Measurements from ENCODE around the gene CPT1B. TPM values are rescaled to one million over a fixed set of nuclear protein-coding genes. Genes with fewer than 3 reads are reported as not detected.

The CPT1B gene
- total RNA-seq, 2 donors from 2014 or later = 83.5 to 105 TPM

DNA sequence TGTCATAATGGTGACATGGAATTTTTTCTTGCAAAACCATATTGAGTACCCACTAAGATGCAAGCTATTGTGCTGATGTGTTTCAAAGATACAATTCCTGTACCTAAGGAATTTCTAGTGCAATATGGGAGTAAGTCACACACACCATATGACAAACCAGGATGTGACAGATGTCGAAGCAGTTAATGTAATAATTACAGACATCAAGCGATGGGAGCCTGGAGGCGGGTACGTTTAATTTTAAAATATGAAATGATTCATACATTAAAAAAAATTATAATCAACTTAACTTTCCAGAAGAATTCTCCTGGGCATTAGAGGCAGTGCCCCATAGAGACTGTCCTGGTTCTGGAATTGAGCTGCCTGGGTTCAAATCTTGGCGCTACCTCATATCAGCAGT is 21.5 kb downstream of the CPT1B start:
- Mint-ChIP-seq H3K4me3 (no peak overlapping the region), H3K27me3 (ENCODE audit: insufficient read depth) (peaks cover 37% of the 10 kb centered on the region), H3K27ac (no peak overlapping the region), H3K36me3 (ENCODE audit: low read depth) (no peaks in the 10 kb centered on the region), H3K4me1 (peaks cover 3% of the 10 kb centered on the region), H3K9me3 (no peaks in the 10 kb centered on the region)
- H3K27ac ChIP-seq (ENCODE audit: low read depth, low read length) = no peak overlapping the region
- no peaks in the 10 kb centered on the region for H3K9me3 ChIP-seq (ENCODE audit: control insufficient read depth, low read length)
- 90 to 99% methylated on average over 1 to 4 of the region's 5 CpGs for WGBS, 2 experiments (ENCODE audit: insufficient coverage in 1 of 2, insufficient read length in 1 of 2)
- peaks cover 18% of the 10 kb centered on the region for H3K27me3 ChIP-seq (ENCODE audit: control insufficient read depth, insufficient read depth, low read length, poor library complexity, severe bottlenecking)
- TF ChIP-seq, protein P1, sequence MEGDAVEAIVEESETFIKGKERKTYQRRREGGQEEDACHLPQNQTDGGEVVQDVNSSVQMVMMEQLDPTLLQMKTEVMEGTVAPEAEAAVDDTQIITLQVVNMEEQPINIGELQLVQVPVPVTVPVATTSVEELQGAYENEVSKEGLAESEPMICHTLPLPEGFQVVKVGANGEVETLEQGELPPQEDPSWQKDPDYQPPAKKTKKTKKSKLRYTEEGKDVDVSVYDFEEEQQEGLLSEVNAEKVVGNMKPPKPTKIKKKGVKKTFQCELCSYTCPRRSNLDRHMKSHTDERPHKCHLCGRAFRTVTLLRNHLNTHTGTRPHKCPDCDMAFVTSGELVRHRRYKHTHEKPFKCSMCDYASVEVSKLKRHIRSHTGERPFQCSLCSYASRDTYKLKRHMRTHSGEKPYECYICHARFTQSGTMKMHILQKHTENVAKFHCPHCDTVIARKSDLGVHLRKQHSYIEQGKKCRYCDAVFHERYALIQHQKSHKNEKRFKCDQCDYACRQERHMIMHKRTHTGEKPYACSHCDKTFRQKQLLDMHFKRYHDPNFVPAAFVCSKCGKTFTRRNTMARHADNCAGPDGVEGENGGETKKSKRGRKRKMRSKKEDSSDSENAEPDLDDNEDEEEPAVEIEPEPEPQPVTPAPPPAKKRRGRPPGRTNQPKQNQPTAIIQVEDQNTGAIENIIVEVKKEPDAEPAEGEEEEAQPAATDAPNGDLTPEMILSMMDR (conservative IDR thresholded peaks at IDR 0.05) = no peak
- H3K4me3 ChIP-seq (ENCODE audit: low read length) = no peak overlapping the region
- no peak overlapping the region for H3K9ac ChIP-seq (ENCODE audit: extremely low read depth, low read length, poor library complexity, severe bottlenecking)
- H3K36me3 ChIP-seq (ENCODE audit: control insufficient read depth, insufficient read depth, low read length) = no peaks in the 10 kb centered on the region
- H3K4me1 ChIP-seq (ENCODE audit: control insufficient read depth, insufficient read depth, low read length) = no peaks in the 10 kb centered on the region
- DNase-seq = no peak

DNA sequence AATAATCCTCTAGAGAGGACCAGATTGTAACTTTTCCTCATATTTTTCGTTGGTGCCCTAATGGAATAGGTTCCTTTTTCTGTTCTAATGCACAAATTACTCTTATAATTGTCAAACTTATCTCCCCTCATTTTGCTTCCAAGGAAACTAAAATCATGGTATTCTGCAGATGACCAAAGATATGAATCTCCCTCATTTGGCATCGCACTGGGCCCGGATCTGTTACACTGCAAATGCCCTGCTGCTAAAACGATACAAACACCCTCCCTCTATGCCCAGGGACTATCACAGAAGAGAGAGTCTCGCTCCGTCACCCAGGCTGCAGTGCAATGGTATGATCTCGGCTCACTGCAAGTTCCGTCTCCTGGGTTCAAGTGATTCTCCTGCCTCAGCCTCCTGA is 24.9 kb downstream of the CPT1B start:
- Histone ChIP-seq H3K9ac (ENCODE audit: extremely low read depth, low read length, poor library complexity, severe bottlenecking) (no peak overlapping the region), H3K27me3 (ENCODE audit: control insufficient read depth, insufficient read depth, low read length, poor library complexity, severe bottlenecking) (peaks cover under 1% of the 10 kb centered on the region), H3K36me3 (ENCODE audit: control insufficient read depth, insufficient read depth, low read length) (no peaks in the 10 kb centered on the region), H3K27ac (ENCODE audit: low read depth, low read length) (no peak overlapping the region), H3K4me3 (ENCODE audit: low read length) (no peak overlapping the region), H3K9me3 (ENCODE audit: control insufficient read depth, low read length) (no peaks in the 10 kb centered on the region), H3K4me1 (ENCODE audit: control insufficient read depth, insufficient read depth, low read length) (no peaks in the 10 kb centered on the region)
- TF ChIP-seq, protein P1 (conservative IDR thresholded peaks at IDR 0.05) = no peak
- Mint-ChIP-seq H3K27ac (no peak overlapping the region), H3K4me1 (peaks cover 3% of the 10 kb centered on the region), H3K4me3 (no peak overlapping the region), H3K27me3 (ENCODE audit: insufficient read depth) (peaks cover 5% of the 10 kb centered on the region), H3K36me3 (ENCODE audit: low read depth) (no peaks in the 10 kb centered on the region), H3K9me3 (no peaks in the 10 kb centered on the region)
- 88 to 95% methylated on average over 8 of the region's 8 CpGs for WGBS, 2 experiments (ENCODE audit: insufficient coverage in 1 of 2, insufficient read length in 1 of 2)
- DNase-seq = no peak

DNA sequence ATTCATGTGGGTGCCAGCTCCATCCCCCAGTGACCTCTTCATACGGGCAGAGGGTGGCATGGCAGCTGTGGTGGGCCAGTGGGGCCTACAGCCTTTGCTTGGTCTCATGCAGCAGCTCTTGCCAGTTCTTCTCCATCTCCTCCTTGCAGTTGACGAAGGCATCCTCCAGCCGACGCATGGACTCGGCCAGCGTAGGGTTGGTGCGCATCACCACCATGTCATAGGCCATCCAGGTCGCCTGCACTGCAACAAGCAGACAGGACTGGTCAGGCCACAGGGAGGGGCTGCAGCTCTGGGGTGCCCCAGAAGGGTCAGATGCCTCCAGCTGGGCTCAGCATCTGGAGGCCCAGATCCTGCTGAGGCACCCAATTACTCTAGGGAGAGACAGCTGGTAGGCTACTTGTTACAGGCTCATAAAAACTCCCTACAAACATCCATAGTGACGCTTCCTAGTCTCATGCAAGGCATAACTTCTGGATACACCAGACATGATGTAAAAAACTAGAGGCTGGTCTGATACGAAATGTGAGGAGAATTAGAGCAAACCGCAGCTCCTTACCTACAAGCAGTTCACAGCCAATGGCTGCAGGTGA is 27.0 kb downstream of the CPT1B start:
- Histone ChIP-seq H3K9ac (ENCODE audit: extremely low read depth, low read length, poor library complexity, severe bottlenecking) (no peak overlapping the region), H3K9me3 (ENCODE audit: control insufficient read depth, low read length) (no peaks in the 10 kb centered on the region), H3K27ac (ENCODE audit: low read depth, low read length) (no peak overlapping the region), H3K4me3 (ENCODE audit: low read length) (no peak overlapping the region), H3K4me1 (ENCODE audit: control insufficient read depth, insufficient read depth, low read length) (no peaks in the 10 kb centered on the region), H3K27me3 (ENCODE audit: control insufficient read depth, insufficient read depth, low read length, poor library complexity, severe bottlenecking) (no peaks in the 10 kb centered on the region), H3K36me3 (ENCODE audit: control insufficient read depth, insufficient read depth, low read length) (no peaks in the 10 kb centered on the region)
- Mint-ChIP-seq H3K27me3 (ENCODE audit: insufficient read depth) (peaks cover 4% of the 10 kb centered on the region), H3K4me1 (peaks cover 3% of the 10 kb centered on the region), H3K27ac (no peak overlapping the region), H3K9me3 (no peaks in the 10 kb centered on the region), H3K4me3 (no peak overlapping the region), H3K36me3 (ENCODE audit: low read depth) (no peaks in the 10 kb centered on the region)
- no peak for DNase-seq
- TF ChIP-seq, protein P1 (conservative IDR thresholded peaks at IDR 0.05) = no peak
- WGBS, 2 experiments (ENCODE audit: insufficient coverage in 1 of 2, insufficient read length in 1 of 2) = 93 to 94% methylated on average over 5 to 11 of the region's 11 CpGs

Data from endodermal cell (in vitro differentiated cells).